ENCODE measurements around the gene SPHK2.

The SPHK2 gene

DNA sequence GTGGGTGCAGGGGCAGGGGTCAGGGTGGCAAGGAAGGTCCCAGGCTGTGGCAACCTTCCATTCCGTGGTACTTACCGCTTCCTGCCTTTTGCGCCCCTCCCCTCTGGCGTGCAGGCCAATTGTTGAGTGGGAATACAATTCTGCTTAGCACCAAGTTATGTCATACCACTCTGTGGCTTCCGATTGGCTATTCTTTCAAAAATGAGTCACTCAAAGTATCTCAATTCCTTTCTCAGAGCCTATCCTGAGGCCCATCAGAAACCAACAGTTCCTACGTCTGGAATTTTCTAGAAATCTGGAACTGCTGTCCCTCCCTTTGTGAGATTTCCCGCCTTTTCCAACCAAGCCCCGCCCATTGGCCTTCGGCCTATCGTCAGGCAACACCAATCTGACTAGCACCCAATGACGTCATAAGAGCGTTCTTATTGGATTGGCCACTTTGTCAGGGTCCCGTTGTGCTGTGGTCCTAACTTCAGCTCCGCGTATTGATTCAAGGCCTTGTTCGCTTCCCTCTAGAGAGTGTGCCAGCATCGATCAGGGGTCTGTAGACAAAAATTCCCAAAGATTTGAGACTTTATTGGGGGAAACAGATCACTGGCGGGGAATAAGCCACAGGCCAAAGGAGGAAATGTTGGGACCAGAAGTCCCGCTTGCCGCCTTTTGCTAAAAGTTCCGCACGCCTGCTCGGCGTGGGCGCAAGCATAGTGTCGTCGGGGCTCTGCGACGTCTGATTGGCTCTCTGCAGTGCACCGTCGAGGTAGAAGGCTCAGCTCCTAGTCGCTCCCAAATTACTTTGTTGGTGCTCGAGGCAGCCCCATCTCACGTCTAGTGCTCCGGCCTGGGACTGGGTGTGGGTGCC lies 41.8 kb downstream of the SPHK2 start:
- Mint-ChIP-seq H3K9me3 (no peaks in the 10 kb centered on the region), H3K27ac (peak overlapping the region; percentile 97)
- peak; percentile 96 to 97 for ATAC-seq (replicated peaks)

DNA sequence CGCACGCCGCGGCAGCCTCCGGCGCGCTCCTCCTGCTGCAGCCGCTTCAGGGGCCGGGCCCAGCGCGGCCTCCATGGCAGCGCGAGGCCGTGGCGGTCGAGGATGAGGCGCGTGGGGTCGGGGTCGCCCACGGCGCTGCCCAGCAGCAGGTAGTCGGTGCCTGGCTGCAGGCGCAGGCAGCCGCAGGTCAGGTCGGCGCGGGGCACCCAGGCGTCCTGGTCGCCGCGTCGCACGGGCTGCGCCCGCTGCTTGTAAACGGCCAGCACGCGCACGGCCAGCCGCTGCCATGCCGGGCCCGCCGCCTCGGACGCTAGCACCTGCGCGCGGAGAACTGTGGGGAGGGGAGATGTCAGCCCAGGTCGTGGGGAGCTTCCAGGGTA lies 42.4 kb downstream of the SPHK2 start:
- H3K9me3 Mint-ChIP-seq = no peaks in the 10 kb centered on the region
- ATAC-seq (replicated peaks) = no peak
- no peak for DNase-seq
- no peaks in the 10 kb centered on the region for H3K36me3 Mint-ChIP-seq
- peaks cover 8 to 9% of the 10 kb centered on the region in 2 donors for H3K4me1 Mint-ChIP-seq
- peak overlapping the region; percentile 97 for H3K27ac Mint-ChIP-seq
- no peaks in the 10 kb centered on the region for H3K27me3 Mint-ChIP-seq
- no peak overlapping the region for H3K4me3 Mint-ChIP-seq

More for the DNA sequence above, 41.8 kb downstream of the SPHK2 start:
- Mint-ChIP-seq H3K4me3 (peak overlapping the region; percentile 69 to 75), H3K27me3 (no peaks in the 10 kb centered on the region), H3K36me3 (no peaks in the 10 kb centered on the region), H3K4me1 (peaks cover 8 to 9% of the 10 kb centered on the region in 2 donors)
- peak; percentile 85 for DNase-seq

DNA sequence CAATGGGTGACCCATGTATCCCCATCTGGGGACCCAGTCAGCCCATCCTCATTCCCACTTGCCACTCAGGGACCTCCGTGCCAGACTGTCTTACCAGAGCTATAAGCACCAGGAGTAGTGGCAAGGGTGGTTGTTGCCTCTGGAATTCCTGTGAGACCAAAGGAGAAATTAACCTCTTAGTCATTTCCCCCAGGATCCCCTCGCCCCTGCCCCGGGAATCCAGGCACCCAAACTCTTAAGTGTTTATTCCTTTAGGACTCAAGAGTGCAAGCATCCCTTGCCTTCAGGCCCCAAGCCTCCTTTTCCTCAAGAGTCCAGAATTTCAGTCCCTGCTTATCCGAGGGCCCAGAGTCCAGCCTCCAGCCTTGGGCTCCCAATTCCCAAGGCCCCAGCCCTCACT lies 44.4 kb downstream of the SPHK2 start:
- Mint-ChIP-seq H3K27me3 (no peaks in the 10 kb centered on the region), H3K36me3 (no peaks in the 10 kb centered on the region), H3K4me1 (peaks cover 8 to 9% of the 10 kb centered on the region in 2 donors), H3K4me3 (no peak overlapping the region), H3K9me3 (peaks cover 0 to under 1% of the 10 kb centered on the region in 2 donors), H3K27ac (no peak overlapping the region)
- no peak for ATAC-seq (replicated peaks)
- DNase-seq = no peak

DNA sequence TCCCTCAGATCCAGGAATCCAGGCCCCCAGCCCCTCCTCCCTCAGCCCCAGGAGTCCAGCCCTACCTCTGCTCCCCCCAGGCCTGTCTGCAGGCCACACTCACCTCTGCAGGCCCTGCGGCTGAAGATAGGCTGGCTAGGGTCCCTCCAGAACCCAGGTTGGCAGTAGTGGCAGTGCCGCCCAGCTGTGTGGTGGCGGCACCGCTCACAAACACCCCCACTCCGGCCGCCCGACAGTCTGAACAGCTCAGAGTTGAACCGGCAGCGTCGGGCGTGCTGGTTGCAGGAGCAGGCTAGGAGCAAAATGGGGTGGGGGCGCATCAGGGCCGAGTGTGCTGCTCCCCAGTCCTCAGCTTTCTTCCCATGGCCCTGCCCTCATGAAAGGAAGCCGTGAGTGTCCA lies 45.2 kb downstream of the SPHK2 start:
- H3K4me1 Mint-ChIP-seq = peaks cover 6 to 9% of the 10 kb centered on the region in 2 donors
- H3K9me3 Mint-ChIP-seq = peaks cover under 1 to 3% of the 10 kb centered on the region in 2 donors
- H3K27me3 Mint-ChIP-seq = no peaks in the 10 kb centered on the region
- H3K4me3 Mint-ChIP-seq = no peak overlapping the region
- DNase-seq (no peak), ATAC-seq (replicated peaks) (no peak)
- no peaks in the 10 kb centered on the region for H3K36me3 Mint-ChIP-seq
- H3K27ac Mint-ChIP-seq = no peak overlapping the region

DNA sequence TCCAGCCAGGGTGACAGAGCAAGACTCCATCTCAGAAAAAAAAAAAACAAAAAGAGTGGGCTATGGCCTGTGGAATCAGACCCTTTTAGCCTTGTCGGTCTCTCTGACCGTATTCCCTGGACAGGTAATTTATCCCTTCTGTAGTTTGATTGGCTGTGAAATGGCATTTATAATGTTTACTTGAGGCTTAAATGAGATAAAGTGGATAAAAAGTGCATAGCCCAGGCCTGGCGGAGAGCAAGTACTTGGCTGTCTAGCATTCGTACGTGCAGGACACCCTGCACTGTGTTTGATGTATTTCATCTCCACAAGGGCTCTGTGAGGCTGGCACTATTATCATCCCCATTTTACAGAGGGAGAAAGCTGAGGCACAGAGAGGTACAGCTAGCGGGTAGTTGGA lies 46.5 kb downstream of the SPHK2 start:
- no peak overlapping the region for H3K27ac Mint-ChIP-seq
- H3K36me3 Mint-ChIP-seq = no peaks in the 10 kb centered on the region
- H3K9me3 Mint-ChIP-seq = peaks cover 7 to 8% of the 10 kb centered on the region in 2 donors
- DNase-seq (no peak), ATAC-seq (replicated peaks) (no peak)
- H3K4me1 Mint-ChIP-seq = peaks cover 4 to 6% of the 10 kb centered on the region in 2 donors
- no peaks in the 10 kb centered on the region for H3K27me3 Mint-ChIP-seq
- H3K4me3 Mint-ChIP-seq = no peak overlapping the region

DNA sequence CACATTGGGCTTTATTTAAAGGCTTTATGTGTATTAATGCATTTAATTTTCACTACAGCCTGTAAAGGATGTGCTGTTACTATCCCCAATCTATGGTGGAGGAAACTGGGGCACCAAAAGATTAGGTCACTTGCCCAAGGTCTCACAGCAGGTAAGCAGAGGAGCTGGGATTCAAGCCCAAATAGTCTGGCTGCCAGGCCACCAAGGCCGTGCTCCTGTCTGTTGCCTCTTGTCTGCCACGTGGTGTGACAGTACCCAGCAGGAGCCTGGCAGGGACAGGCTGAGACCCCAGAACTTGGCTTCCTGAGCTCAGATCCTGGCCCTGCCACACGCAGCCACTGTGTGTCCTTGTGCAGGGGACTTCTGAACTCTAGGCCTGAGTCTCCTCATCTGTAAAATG lies 49.0 kb downstream of the SPHK2 start:
- H3K4me1 Mint-ChIP-seq = no peaks in the 10 kb centered on the region
- no peaks in the 10 kb centered on the region for H3K27me3 Mint-ChIP-seq
- no peak overlapping the region for H3K4me3 Mint-ChIP-seq
- peaks cover 7 to 8% of the 10 kb centered on the region in 2 donors for H3K9me3 Mint-ChIP-seq
- no peaks in the 10 kb centered on the region for H3K36me3 Mint-ChIP-seq
- ATAC-seq (replicated peaks) (no peak), DNase-seq (no peak)
- no peak overlapping the region for H3K27ac Mint-ChIP-seq

DNA sequence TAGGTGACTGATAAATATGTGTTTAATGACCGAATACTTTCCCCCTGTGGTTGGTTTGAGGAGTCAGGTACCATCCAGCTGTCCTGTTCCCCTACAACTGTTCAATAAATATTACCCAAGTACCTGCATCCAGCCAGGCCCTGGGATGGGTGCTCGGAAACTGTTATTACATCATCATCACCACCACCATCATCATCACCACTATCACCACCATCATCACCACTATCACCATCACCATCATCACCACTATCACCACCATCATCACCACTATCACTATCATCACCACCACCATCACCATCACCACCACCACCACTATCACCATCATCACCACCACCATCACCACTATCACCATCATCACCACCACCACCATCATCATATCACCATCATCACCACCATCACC lies 49.5 kb downstream of the SPHK2 start:
- Mint-ChIP-seq H3K4me1 (no peaks in the 10 kb centered on the region), H3K27me3 (no peaks in the 10 kb centered on the region), H3K9me3 (peaks cover 7 to 8% of the 10 kb centered on the region in 2 donors), H3K36me3 (no peaks in the 10 kb centered on the region), H3K27ac (no peak overlapping the region), H3K4me3 (no peak overlapping the region)
- no peak for DNase-seq
- ATAC-seq (replicated peaks) = no peak

DNA sequence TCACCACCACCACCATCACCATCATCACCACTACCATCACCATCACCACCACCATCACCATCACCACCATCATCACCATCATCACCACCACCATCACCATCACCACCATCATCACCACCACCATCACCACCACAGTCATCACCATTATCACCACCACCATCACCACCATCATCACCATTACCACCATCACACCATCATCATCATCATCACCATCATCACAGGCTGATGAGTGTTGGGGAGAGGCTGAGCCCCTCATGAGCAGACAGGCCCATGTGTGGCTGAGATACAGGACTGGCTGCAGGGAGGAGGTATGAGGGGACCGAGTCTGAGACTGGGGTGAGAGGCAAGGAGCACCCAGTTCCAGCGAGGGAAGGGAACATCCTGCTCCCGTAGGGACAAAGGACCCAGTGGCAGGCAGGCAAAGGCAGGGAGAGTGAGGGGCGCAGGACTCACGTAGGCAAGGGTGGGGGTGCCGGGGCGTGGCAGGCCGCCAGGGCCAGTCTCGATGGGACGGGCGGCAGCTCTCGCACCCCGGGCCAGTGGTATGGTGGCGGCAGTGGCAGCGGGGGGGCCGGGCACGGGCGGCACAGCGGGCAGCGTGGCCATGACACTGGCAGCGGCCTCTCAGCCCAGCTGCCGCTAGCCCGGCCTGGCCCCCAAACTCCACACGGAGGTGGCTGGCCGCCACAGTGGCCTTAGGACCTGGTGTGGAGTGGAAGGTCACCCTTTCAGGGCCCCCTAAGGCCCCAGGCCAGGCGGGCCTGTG lies 50.8 kb downstream of the SPHK2 start:
- Mint-ChIP-seq H3K27ac (no peak overlapping the region), H3K9me3 (peaks cover 7 to 8% of the 10 kb centered on the region in 2 donors), H3K36me3 (no peaks in the 10 kb centered on the region), H3K4me3 (no peak overlapping the region), H3K4me1 (peaks cover 2 to 3% of the 10 kb centered on the region in 2 donors), H3K27me3 (peaks cover 0 to 1% of the 10 kb centered on the region in 2 donors)
- ATAC-seq (replicated peaks) (no peak), DNase-seq (no peak)

DNA sequence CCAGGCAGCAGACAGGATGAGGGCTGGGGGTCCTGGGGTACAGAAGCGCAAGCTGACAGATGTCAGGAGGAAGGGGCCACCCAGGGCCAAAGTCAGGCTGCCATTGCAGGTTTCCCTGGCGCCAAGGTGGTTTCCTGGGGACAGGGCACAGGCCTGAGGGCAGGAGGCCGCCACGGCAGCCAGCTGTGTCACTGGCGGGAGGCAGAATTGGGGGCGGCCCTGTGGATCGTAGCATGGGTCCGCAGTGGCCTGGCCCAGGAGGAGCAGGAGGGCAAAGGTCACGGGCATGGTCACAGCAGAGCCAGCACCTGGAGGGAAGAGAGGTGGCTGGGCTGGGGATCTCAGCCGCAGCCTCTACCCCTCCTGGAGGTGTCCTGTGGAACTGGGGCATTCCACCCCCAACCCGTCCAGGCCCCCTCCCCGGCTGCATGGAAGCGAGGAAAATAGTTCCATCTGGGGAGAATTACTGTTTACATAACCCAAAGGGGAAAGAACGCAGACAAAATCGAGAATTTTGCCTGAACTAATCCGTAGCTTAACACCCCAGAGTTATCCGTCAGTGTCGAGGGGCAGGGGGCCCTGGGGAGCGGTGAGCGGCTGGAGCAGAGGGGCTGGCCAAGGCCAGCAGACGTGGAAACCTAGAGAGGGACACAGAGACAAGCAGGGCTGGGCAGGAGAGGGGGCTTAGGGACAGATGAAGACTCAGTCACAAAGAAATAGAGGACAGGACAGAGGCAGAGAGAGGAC lies 51.6 kb downstream of the SPHK2 start:
- DNase-seq (no peak), ATAC-seq (replicated peaks) (no peak)
- no peak overlapping the region for H3K27ac Mint-ChIP-seq
- peaks cover 6 to 9% of the 10 kb centered on the region in 2 donors for H3K4me1 Mint-ChIP-seq
- H3K27me3 Mint-ChIP-seq = peaks cover 0 to 9% of the 10 kb centered on the region in 2 donors
- H3K9me3 Mint-ChIP-seq = peaks cover 7 to 8% of the 10 kb centered on the region in 2 donors
- H3K36me3 Mint-ChIP-seq = no peaks in the 10 kb centered on the region
- no peak overlapping the region for H3K4me3 Mint-ChIP-seq

DNA sequence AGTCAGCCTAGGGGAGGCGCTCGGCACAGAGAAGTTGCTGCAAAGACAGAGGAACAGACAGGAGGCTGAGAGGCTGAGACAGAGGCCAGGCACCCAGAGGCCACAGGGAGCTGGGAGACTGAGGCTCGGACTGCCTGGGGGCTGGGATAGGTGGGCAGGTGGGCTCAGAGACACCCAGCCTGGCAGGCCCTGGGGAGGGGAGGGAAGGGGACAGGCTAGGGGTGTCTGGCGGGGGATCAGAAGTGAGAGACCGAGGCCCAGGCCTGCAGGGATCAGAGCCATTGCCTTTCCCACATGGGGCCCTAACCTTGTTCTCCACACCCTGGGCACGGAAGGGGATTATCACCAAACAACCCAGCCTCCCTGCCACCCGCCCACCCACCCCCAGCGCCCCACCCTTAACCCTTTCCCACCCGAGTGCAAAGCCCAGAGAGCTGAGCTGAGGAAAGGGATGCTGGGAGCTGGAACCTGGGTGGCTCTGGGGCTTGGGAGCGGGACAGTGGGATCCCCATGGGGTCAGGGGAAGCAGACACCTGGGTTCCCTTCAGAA lies 52.2 kb downstream of the SPHK2 start:
- H3K27me3 Mint-ChIP-seq = peaks cover 0 to 13% of the 10 kb centered on the region in 2 donors
- no peak for ATAC-seq (replicated peaks)
- H3K27ac Mint-ChIP-seq = no peak overlapping the region
- H3K4me3 Mint-ChIP-seq = no peak overlapping the region
- H3K4me1 Mint-ChIP-seq = peaks cover 6 to 9% of the 10 kb centered on the region in 2 donors
- no peaks in the 10 kb centered on the region for H3K36me3 Mint-ChIP-seq
- peaks cover 7 to 8% of the 10 kb centered on the region in 2 donors for H3K9me3 Mint-ChIP-seq
- DNase-seq = no peak

DNA sequence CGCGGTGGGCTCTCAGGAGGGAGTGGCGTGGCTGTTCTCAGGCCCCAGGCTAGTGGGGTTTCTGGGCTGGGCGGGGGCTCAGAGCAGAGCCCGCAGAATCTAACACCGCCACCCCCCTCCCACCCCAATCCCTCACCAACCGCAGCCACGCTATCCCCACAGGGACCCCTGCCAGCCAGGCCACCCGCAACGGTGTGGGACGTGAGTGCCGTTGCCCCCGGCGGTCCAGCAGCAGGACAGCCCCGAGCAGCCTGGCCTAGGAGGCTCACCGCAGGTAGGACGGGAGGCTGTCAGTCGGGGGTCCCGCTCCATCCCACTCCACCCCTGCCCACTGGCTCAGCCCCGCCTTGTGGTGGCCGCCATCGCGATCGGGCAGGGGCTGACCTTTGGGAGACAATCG lies 53.7 kb downstream of the SPHK2 start, which contains the start of gene NTN5:
NTN5 (minus strand) TSS at position 24 of the 400 bp plus-strand sequence. CDS start 2,031 bp downstream, outside the sequence.
- H3K4me3 Mint-ChIP-seq = no peak within 1 kb of the TSS
- H3K4me1 Mint-ChIP-seq = peaks cover 6 to 9% of the 10 kb centered on the region in 2 donors
- DNase-seq (no peak), ATAC-seq (replicated peaks) (no peak)
- peak within 1 kb of the TSS; percentile 66 for H3K27ac Mint-ChIP-seq
- no peaks in the 10 kb centered on the region for H3K36me3 Mint-ChIP-seq
- peaks cover 7 to 8% of the 10 kb centered on the region in 2 donors for H3K9me3 Mint-ChIP-seq
- peaks cover 0 to 13% of the 10 kb centered on the region in 2 donors for H3K27me3 Mint-ChIP-seq

DNA sequence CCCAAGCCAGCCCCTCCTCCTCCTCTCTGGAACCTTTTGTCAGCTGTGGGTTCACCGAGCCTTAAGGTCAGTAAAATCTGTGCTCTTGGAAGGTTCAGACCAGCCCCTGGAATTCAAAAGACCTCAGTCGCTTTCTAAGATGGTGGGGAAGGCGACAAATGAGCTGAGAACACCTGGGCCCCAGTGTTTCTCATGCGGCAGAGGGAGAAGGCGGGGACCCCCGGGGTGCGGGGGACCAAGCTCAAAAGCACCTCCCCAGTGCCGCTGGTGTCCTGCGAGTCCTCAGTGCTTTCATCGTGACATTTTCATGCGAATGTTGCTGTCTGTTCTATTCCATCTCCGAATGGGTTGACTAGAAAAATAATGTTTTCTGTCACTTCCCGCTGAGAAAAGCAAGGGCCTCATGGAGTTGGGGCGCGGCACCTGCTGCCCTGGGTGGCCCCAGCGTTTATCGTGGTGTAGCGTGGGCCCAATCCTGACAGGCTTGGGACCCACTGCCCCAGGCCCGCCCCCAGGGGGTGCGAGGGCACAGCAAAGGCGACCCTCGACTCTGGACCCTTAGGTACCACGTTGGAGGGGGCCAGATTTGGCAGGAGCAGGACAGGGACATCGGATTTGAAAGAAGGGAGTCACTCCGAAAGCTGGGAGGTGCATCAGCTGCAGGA lies 54.3 kb downstream of the SPHK2 start:
- no peak for DNase-seq
- no peaks in the 10 kb centered on the region for H3K36me3 Mint-ChIP-seq
- peaks cover 0 to 13% of the 10 kb centered on the region in 2 donors for H3K27me3 Mint-ChIP-seq
- peak overlapping the region; percentile 66 for H3K27ac Mint-ChIP-seq
- no peak for ATAC-seq (replicated peaks)
- H3K4me1 Mint-ChIP-seq = peaks cover 6 to 9% of the 10 kb centered on the region in 2 donors
- no peak overlapping the region for H3K4me3 Mint-ChIP-seq
- H3K9me3 Mint-ChIP-seq = peaks cover 7 to 8% of the 10 kb centered on the region in 2 donors

DNA sequence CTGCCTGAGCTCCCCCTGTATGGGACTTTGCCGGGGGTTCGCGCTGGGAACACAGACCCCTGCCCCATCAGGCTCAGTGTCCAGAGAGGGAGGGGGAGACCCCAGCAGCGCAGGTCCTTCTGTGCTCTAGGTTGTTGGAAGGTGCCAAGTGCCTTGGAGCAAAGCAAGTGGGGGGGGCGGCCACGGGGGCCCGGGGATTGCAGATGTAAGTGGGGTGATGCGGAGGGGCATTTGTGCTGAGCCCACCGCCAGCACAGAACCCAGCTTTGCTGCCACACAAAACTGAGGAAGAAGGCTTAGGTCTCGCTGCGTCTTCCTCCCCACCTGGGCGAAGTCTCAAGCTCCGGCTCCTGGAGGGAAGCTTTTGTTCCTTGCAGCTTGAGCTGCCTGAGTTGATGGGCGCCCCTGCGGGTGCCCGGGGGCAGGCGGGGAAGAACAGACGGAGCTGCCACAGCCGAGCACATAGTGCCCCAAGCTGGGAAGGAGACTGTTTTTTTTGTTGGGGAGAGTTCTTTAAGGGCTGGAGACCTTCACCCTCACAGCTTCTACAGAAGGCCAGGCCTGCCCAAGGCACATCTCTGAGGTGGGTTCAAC lies 55.0 kb downstream of the SPHK2 start:
- ATAC-seq (replicated peaks) = no peak
- Mint-ChIP-seq H3K27me3 (peaks cover 0 to 13% of the 10 kb centered on the region in 2 donors), H3K4me1 (peaks cover 6 to 9% of the 10 kb centered on the region in 2 donors), H3K27ac (peak overlapping the region; percentile 56), H3K9me3 (peaks cover 5 to 7% of the 10 kb centered on the region in 2 donors), H3K36me3 (no peaks in the 10 kb centered on the region), H3K4me3 (no peak overlapping the region)
- no peak for DNase-seq

Data from stimulated activated naive B cell treated with anti-CD40 and anti-IgM and Interleukin-4, amounts not matched to agents 10 μg/mL and 1 μg/mL and 100 μg/mL, for 72 hours (primary cell).